B cell (primary cell): Measurements from ENCODE around the gene HOMER1. TPM values are rescaled to one million over a fixed set of nuclear protein-coding genes. Genes with fewer than 3 reads are reported as not detected.

Experiments
- ATAC-seq: fragments of 200-7000 bp; cut with Tn5 transposase; one replicate; pipeline ENCODE4 v1.10.0; 2021; ENCODE audit warnings: low read depth, mild to moderate bottlenecking, moderate number of reproducible peaks, moderate library complexity
- CTCF ChIA-PET: fragments of 350-600 bp; sonication (Branson Sonifier 250); formaldehyde crosslinking; loops from one replicate; lab custom pipeline; 2021; ENCODE audit warnings: antibody characterized with exemption, inconsistent platforms; lab: Charles Lee
- POLR2A ChIA-PET: fragments of 350-600 bp; sonication (Branson Sonifier 250); formaldehyde crosslinking; loops from one replicate; lab custom pipeline; 2021; ENCODE audit warnings: antibody characterized with exemption; lab: Charles Lee
- DNase-seq: peaks from one replicate; pipeline ENCODE4 v3.0.0; 2013
- H2AFZ ChIP-seq: 2 replicates; pipeline ENCODE4 v1.6.1; 2012; ENCODE audit warnings: mild to moderate bottlenecking, low read depth, low read length; ENCODE audit not compliant: insufficient read depth, poor library complexity, severe bottlenecking
- H3K27ac ChIP-seq, 2 donors: 1 replicate in 1 of 2; 2 replicates in 1 of 2; pipeline ENCODE4 v1.5.1; 2012 to 2013; ENCODE audit warnings: low read length in 2 of 2, mild to moderate bottlenecking in 2 of 2, moderate library complexity in 1 of 2
- H3K27me3 ChIP-seq, 4 experiments: fragments of 200-600 bp in 1 of 4; sonication (generic) in 1 of 4; replicated peaks in 1 of 4; 1 replicate in 2 of 4; 2 replicates in 2 of 4; pipeline versions ENCODE4 v1.6.1 to v1.7.0; 2013 to 2016; ENCODE audit warnings: low read length in 3 of 4, mild to moderate bottlenecking in 2 of 4, mixed read lengths in 1 of 4, moderate library complexity in 1 of 4; ENCODE audit not compliant: insufficient read depth in 4 of 4, control insufficient read depth in 3 of 4; ENCODE audit errors: control extremely low read depth in 1 of 4
- H3K36me3 ChIP-seq, 2 experiments: replicated peaks in 1 of 2; 1 replicate in 1 of 2; 2 replicates in 1 of 2; pipeline versions ENCODE4 v1.6.1 to v1.7.1; 2013; ENCODE audit warnings: low read length in 1 of 2; ENCODE audit not compliant: insufficient read depth in 2 of 2, control insufficient read depth in 1 of 2; ENCODE audit errors: control extremely low read depth in 1 of 2, extremely low read depth in 1 of 2
- H3K4me1 ChIP-seq, 2 donors: fragments of 200-600 bp in 1 of 2; sonication (generic) in 1 of 2; 1 replicate in 1 of 2; 2 replicates in 1 of 2; pipeline versions ENCODE4 v1.5.1 to v1.6.1; 2013 to 2017; ENCODE audit warnings: low read length in 2 of 2; ENCODE audit not compliant: control insufficient read depth in 2 of 2, insufficient read depth in 2 of 2
- H3K4me2 ChIP-seq: replicated peaks from 2 replicates; pipeline ENCODE3; 2012; ENCODE audit warnings: mild to moderate bottlenecking, low read depth, low read length; ENCODE audit not compliant: poor library complexity, severe bottlenecking
- H3K4me3 ChIP-seq, 5 experiments: fragments of 200-600 bp in 1 of 5; sonication (generic) in 1 of 5; 1 replicate in 3 of 5; 2 replicates in 2 of 5; pipeline versions ENCODE4 v1.5.1 to v1.7.0; 2011 to 2016; ENCODE audit warnings: low read length in 4 of 5, mild to moderate bottlenecking in 4 of 5, low read depth in 2 of 5, control low read depth in 1 of 5, moderate library complexity in 1 of 5; ENCODE audit not compliant: insufficient read depth in 1 of 5; ENCODE audit errors: control extremely low read depth in 1 of 5, extremely low read depth in 1 of 5
- H3K79me2 ChIP-seq: fragments of 200-600 bp; sonication (generic); one replicate; pipeline ENCODE4 v1.6.0; 2016; ENCODE audit warnings: low read length; ENCODE audit not compliant: control insufficient read depth, insufficient read depth
- H3K9ac ChIP-seq: fragments of 200-600 bp; sonication (generic); 2 replicates; pipeline ENCODE4 v1.6.1; 2017; ENCODE audit warnings: mild to moderate bottlenecking, low read length, moderate library complexity
- H3K9me3 ChIP-seq, 3 donors: one replicate each; pipeline versions ENCODE4 v1.6.1 to v1.7.1; 2013; ENCODE audit warnings: low read length in 2 of 3; ENCODE audit not compliant: control insufficient read depth in 2 of 3, insufficient read depth in 1 of 3; ENCODE audit errors: control extremely low read depth in 1 of 3
- H4K20me1 ChIP-seq: 2 replicates; pipeline ENCODE4 v1.6.0; 2012; ENCODE audit warnings: mild to moderate bottlenecking, low read length; ENCODE audit not compliant: insufficient read depth, control insufficient read depth, poor library complexity, severe bottlenecking
- H3K27ac Mint-ChIP-seq: one replicate; pipeline ENCODE4 v1.8.0; 2021; ENCODE audit warnings: mixed read lengths
- H3K27me3 Mint-ChIP-seq: one replicate; pipeline ENCODE4 v1.8.0; 2021; ENCODE audit warnings: mixed read lengths
- H3K4me1 Mint-ChIP-seq: one replicate; pipeline ENCODE4 v1.8.0; 2021; ENCODE audit warnings: mixed read lengths
- H3K4me3 Mint-ChIP-seq: one replicate; pipeline ENCODE4 v1.8.0; 2021; ENCODE audit warnings: mixed read lengths
- H3K9me3 Mint-ChIP-seq: one replicate; pipeline ENCODE4 v1.8.0; 2022; ENCODE audit warnings: mixed read lengths; ENCODE audit not compliant: insufficient read depth
- EZH2 ChIP-seq: IDR thresholded peaks from 2 replicates; pipeline ENCODE4 v1.6.1; 2012; ENCODE audit warnings: borderline replicate concordance, low read depth, mild to moderate bottlenecking, moderate library complexity, low read length; ENCODE audit not compliant: insufficient read depth, poor library complexity, severe bottlenecking
- WGBS: methylation state at CpG from one replicate; pipeline ENCODE4 v1.1.5; 2013; ENCODE audit warnings: missing lambda C conversion rate; ENCODE audit not compliant: insufficient coverage; 5-methylcytosine and 5-hydroxymethylcytosine counted together
- intact Hi-C: fragments of 100-400 bp; cut with micrococcal nuclease; formaldehyde crosslinking; loops from one replicate; pipeline ENCODE4 v1.10.0; 2022
- polyA plus RNA-seq: library from polyadenylated mRNA; depleted of rRNA; stranded (reverse); fragments of >200 nt; gene quantifications from 2 replicates; pipeline ENCODE4 v1.2.3, GENCODE V29; 2012
- total RNA-seq, 2 donors: library from RNA; stranded (reverse); fragments of 120-200 nt in 1 of 2; gene quantifications; 1 replicate in 1 of 2; 2 replicates in 1 of 2; pipeline versions ENCODE4 v1.2.3 to v1.2.4, GENCODE V29; 2013 to 2022
- TF ChIP-seq, protein P1 (sequence below): fragments of 200-600 bp; IDR thresholded peaks from one replicate; pipeline ENCODE4 v1.8.0; 2022; ENCODE audit warnings: antibody characterized with exemption, mild to moderate bottlenecking

The HOMER1 gene
- total and polyA plus RNA-seq, 2 donors (not counting 1 experiment from before 2014, with no cell fraction given): 0.63 to 5.4 TPM

DNA sequence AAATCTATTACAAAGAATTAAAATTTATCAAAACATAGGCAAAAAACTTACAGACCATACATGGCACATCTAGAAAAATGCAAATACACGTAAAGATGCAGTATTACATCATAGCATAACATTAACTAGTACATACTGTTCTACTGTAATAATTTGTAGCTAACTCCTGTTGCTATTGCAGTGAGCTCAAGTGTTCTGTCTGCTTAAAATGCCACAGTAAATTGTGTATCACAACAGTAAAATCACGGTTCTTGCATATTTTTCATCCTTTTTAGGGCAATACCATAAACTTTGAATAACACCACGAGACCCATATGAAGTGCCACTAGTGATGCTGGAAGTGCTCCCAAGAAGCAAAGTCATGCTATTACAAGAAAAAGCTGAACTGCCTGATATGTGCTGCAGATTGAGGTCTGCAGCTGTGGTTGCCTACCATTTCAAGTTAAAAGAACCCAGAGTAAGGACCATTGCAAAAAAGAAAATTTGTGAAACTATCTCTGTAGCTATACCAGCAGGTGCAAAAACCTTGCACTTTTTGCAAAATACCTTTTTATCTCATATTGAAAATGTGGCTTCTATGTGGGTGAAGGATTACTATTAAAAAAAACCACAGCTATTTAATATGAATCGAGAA is 14.2 kb downstream of the HOMER1 start:
- Mint-ChIP-seq H3K9me3 (no peaks in the 10 kb centered on the region), H3K27ac (no peak overlapping the region), H3K4me1 (no peaks in the 10 kb centered on the region), H3K4me3 (no peak overlapping the region), H3K27me3 (no peaks in the 10 kb centered on the region)
- H3K36me3 ChIP-seq: no peaks in the 10 kb centered on the region
- no peak overlapping the region for H2AFZ ChIP-seq
- ChIA-PET CTCF (interaction anchor here (1.4 kb wide), 1 partner anchor 31 kb away, joined by 3 read pairs; no protein-coding TSS in a partner anchor), POLR2A (no interaction called here)
- H4K20me1 ChIP-seq: no peaks in the 10 kb centered on the region
- H3K79me2 ChIP-seq: no peaks in the 10 kb centered on the region
- no peak overlapping the region for H3K4me2 ChIP-seq
- H3K27ac ChIP-seq: no peak overlapping the region
- H3K4me3 ChIP-seq: no peak overlapping the region
- H3K9ac ChIP-seq: no peak overlapping the region
- 85% methylated on average over 2 of the region's 4 CpGs for WGBS
- TF ChIP-seq, protein P1, sequence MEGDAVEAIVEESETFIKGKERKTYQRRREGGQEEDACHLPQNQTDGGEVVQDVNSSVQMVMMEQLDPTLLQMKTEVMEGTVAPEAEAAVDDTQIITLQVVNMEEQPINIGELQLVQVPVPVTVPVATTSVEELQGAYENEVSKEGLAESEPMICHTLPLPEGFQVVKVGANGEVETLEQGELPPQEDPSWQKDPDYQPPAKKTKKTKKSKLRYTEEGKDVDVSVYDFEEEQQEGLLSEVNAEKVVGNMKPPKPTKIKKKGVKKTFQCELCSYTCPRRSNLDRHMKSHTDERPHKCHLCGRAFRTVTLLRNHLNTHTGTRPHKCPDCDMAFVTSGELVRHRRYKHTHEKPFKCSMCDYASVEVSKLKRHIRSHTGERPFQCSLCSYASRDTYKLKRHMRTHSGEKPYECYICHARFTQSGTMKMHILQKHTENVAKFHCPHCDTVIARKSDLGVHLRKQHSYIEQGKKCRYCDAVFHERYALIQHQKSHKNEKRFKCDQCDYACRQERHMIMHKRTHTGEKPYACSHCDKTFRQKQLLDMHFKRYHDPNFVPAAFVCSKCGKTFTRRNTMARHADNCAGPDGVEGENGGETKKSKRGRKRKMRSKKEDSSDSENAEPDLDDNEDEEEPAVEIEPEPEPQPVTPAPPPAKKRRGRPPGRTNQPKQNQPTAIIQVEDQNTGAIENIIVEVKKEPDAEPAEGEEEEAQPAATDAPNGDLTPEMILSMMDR: no peak
- ATAC-seq: no peak
- no peaks in the 10 kb centered on the region for H3K9me3 ChIP-seq
- no peaks in the 10 kb centered on the region for H3K27me3 ChIP-seq
- no peaks in the 10 kb centered on the region for H3K4me1 ChIP-seq
- no peak for DNase-seq
- intact Hi-C loops: no loop called here

DNA sequence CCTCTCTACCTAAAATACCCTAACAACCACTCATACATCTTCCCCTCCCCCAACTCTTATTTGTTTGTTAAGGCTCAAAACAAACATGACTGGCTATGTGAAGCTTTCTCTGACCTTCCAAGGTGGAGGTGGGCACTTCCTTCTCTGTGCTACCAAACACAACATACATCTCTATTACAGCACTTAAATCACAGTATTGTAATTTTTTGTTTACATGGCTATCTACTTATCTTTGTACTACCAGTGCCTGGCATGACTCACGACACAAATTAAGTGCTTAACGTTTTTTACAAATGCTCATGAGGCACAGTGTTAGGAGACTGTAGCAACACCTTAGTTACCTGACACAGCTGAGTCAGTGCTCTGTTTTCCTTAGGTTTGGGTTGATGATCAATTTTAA is 18.6 kb downstream of the HOMER1 start:
- DNase-seq (no peak), ATAC-seq (no peak)
- Mint-ChIP-seq H3K9me3 (no peaks in the 10 kb centered on the region), H3K27me3 (peaks cover 13% of the 10 kb centered on the region), H3K27ac (no peak overlapping the region), H3K4me3 (no peak overlapping the region), H3K4me1 (no peaks in the 10 kb centered on the region)
- POLR2A ChIA-PET: no interaction called here
- CTCF ChIA-PET: interaction anchor here (1.2 kb wide), 1 partner anchor 9 kb away, joined by 3 read pairs; no protein-coding TSS in a partner anchor
- 83% methylated on average over 1 of the region's 2 CpGs for WGBS
- Histone ChIP-seq H4K20me1 (no peaks in the 10 kb centered on the region), H3K79me2 (no peaks in the 10 kb centered on the region), H3K9me3 (no peaks in the 10 kb centered on the region), H3K4me1 (no peaks in the 10 kb centered on the region), H3K4me3 (no peak overlapping the region), H3K27ac (no peak overlapping the region), H3K9ac (no peak overlapping the region), H3K36me3 (no peaks in the 10 kb centered on the region), H3K4me2 (no peak overlapping the region), H3K27me3 (no peaks in the 10 kb centered on the region), H2AFZ (no peak overlapping the region)
- TF ChIP-seq, protein P1: no peak
- no peak for TF ChIP-seq EZH2
- intact Hi-C loops: no loop called here
